Mononuclear cell (primary cell): ENCODE results near the gene EDAR. TPM values are rescaled to one million over a fixed set of nuclear protein-coding genes. Genes with fewer than 3 reads are reported as not detected.

Source experiments
- H3K27me3 ChIP-seq: 2 replicates; pipeline ENCODE4 v1.6.0; 2011; ENCODE audit warnings: low read length, control low read depth; ENCODE audit not compliant: insufficient read depth
- H3K4me1 ChIP-seq: 2 replicates; pipeline ENCODE4 v1.5.1; 2011; ENCODE audit warnings: mild to moderate bottlenecking, low read length, control low read depth; ENCODE audit not compliant: insufficient read depth
- H3K4me3 ChIP-seq: 2 replicates; pipeline ENCODE4 v1.5.1; 2011; ENCODE audit warnings: mild to moderate bottlenecking, low read length, moderate library complexity
- H3K9me3 ChIP-seq: 2 replicates; pipeline ENCODE4 v1.5.1; 2011; ENCODE audit warnings: low read depth, mild to moderate bottlenecking, control low read depth, low read length
- total RNA-seq: library from RNA; depleted of rRNA; stranded (reverse); fragments of >200 nt; gene quantifications from one replicate; pipeline ENCODE4 v1.2.3, GENCODE V29; 2012

The EDAR gene
- total RNA-seq, 1 donor: 2.5 TPM

- H3K4me3 ChIP-seq: no peak overlapping the region
- H3K27me3 ChIP-seq: no peaks in the 10 kb centered on the region
- no peaks in the 10 kb centered on the region for H3K4me1 ChIP-seq
- no peaks in the 10 kb centered on the region for H3K9me3 ChIP-seq
Measured at GRCh38 chr2:108929807-108930425, 59.1 kb downstream of the EDAR start.

GRCh38 chr2:108928660-108929377, 60.2 kb downstream of the EDAR start:
- H3K9me3 ChIP-seq: no peaks in the 10 kb centered on the region

GRCh38 chr2:108927936-108928659, 60.9 kb downstream of the EDAR start:
- H3K4me1 ChIP-seq: no peaks in the 10 kb centered on the region

More at GRCh38 chr2:108928660-108929377, 60.2 kb downstream of the EDAR start:
- no peaks in the 10 kb centered on the region for H3K27me3 ChIP-seq
- no peaks in the 10 kb centered on the region for H3K4me1 ChIP-seq
- H3K4me3 ChIP-seq: no peak overlapping the region

GRCh38 chr2:108927405-108927804, 61.6 kb downstream of the EDAR start:
- Histone ChIP-seq H3K27me3 (no peaks in the 10 kb centered on the region), H3K9me3 (no peaks in the 10 kb centered on the region), H3K4me1 (no peaks in the 10 kb centered on the region)

More at GRCh38 chr2:108927936-108928659, 60.9 kb downstream of the EDAR start:
- Histone ChIP-seq H3K9me3 (no peaks in the 10 kb centered on the region), H3K4me3 (no peak overlapping the region), H3K27me3 (no peaks in the 10 kb centered on the region)

GRCh38 chr2:108926561-108927380, 62.2 kb downstream of the EDAR start:
- Histone ChIP-seq H3K4me1 (no peaks in the 10 kb centered on the region), H3K9me3 (no peaks in the 10 kb centered on the region), H3K4me3 (no peak overlapping the region), H3K27me3 (no peaks in the 10 kb centered on the region)

More at GRCh38 chr2:108927405-108927804, 61.6 kb downstream of the EDAR start:
- no peak overlapping the region for H3K4me3 ChIP-seq

- H3K4me3 ChIP-seq: no peak overlapping the region
- no peaks in the 10 kb centered on the region for H3K9me3 ChIP-seq
- no peaks in the 10 kb centered on the region for H3K4me1 ChIP-seq
- no peaks in the 10 kb centered on the region for H3K27me3 ChIP-seq
Measured at GRCh38 chr2:108925735-108926134, 63.3 kb downstream of the EDAR start.

DNA sequence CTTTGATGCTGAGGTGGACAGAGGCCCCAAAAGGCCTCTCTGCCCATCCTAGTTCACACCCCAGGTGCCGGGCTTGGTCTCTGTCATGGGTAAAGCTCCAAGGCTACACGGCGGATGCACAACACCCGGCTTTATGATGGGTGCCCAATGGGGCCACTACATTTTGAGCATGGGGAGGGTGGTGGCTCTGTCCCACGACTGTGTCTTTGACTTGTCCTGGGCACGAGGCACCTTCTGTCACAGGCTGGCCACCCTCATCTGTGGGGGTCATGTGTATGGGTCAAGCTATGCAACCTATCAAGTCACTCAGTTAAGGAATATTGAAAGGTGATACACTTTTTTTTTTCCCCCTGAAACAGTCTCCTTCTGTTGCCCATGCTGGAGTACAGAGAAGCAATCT, 63.7 kb downstream of the EDAR start:
- H3K4me1 ChIP-seq: no peaks in the 10 kb centered on the region
- no peaks in the 10 kb centered on the region for H3K27me3 ChIP-seq
- H3K4me3 ChIP-seq: no peak overlapping the region
- H3K9me3 ChIP-seq: no peaks in the 10 kb centered on the region

GRCh38 chr2:108924580-108925251, 64.3 kb downstream of the EDAR start:
- H3K4me3 ChIP-seq: no peak overlapping the region
- H3K27me3 ChIP-seq: no peaks in the 10 kb centered on the region
- H3K9me3 ChIP-seq: no peaks in the 10 kb centered on the region
- no peaks in the 10 kb centered on the region for H3K4me1 ChIP-seq

DNA sequence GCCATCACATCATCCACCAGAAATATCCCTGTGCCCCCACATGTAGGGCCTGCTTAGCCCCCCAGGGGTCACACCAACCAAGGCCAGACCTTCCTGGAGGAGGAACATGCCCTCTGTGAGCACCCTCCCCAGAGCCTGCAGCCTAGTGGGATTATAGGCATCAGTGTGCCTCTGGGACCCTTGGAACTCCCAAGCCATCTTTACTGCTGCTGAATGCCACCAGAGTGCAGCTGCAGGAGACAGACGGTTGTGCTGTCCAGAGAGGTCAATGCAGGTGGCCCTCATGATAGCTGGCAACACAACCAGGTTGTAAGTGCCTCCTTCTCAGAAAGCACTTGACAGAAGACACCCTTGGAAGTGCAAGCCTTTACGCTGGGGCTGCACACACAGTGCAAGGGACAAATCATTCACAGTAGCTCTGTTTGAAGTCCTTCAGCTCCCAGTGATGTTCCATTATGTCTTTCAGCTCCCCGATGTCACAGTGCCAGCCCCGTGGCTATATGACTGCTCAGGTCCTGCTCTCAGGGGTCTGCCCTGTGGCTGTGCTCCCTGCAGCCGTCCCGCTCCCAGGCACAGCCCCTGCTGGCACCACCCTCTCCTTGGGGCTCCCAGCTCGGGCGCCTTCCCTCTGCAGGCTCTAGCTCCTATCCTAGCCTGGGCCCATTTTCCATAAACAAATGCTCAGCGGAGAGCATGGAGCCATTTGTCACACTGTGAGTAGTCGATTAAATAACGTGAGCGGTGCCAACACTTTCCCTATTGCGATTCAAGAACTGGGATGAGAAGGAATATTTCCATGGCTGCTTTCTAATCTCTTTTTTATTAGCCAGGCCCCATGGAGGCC, 65.1 kb downstream of the EDAR start:
- Histone ChIP-seq H3K27me3 (no peaks in the 10 kb centered on the region), H3K4me1 (no peaks in the 10 kb centered on the region), H3K9me3 (no peaks in the 10 kb centered on the region), H3K4me3 (no peak overlapping the region)

- Histone ChIP-seq H3K4me1 (no peaks in the 10 kb centered on the region), H3K27me3 (no peaks in the 10 kb centered on the region), H3K4me3 (no peak overlapping the region), H3K9me3 (no peaks in the 10 kb centered on the region)
Measured at GRCh38 chr2:108923019-108923700, 65.9 kb downstream of the EDAR start.

GRCh38 chr2:108922141-108922915, 66.7 kb downstream of the EDAR start:
- H3K27me3 ChIP-seq: no peaks in the 10 kb centered on the region

DNA sequence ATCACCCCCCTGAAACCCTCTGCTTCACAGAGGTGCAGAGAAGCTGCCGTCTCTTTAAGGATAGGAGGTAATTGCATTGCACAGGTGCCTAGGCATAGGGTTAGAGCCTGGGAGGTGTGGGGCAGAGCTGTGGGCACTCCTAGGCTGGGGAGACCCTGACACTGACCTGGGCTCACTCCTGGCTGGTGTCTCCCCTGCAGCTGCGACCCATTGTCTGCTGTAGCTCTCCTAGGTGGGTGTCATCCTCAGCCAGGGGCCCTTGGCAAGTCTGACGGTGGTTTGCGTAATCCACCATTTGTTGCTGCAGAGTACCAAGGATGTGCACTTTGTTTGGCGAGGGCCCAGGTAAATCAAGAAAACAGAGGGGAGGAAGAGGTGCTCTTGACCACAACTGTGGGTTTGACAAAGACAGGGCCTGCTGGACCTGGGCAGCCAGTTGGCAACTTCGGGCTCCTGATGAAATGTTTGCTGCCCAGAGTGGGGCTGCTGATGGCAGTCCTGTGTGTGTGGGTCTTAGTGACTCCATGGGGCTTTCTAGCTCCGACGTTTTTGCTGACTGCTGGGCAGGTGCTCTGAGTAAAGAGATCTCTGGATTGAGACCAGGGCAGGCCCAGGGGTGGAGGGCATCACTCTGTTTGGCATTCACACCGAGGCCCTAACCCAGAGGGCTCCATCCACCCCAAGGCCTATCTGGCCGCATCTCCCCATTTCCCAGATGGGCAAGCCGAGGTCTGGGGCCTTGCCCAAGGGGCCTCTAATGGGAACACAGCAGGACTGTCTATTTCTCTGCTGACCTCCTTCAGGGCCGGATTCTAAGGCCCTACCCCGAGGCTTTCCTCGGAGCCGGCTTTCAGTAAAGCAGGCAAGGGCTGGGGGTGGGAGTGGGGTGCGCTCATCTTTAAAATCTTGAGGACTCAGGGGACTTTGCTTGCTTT, 67.7 kb downstream of the EDAR start:
- no peaks in the 10 kb centered on the region for H3K27me3 ChIP-seq
- no peaks in the 10 kb centered on the region for H3K4me1 ChIP-seq
- H3K4me3 ChIP-seq: no peak overlapping the region
- no peaks in the 10 kb centered on the region for H3K9me3 ChIP-seq

More at GRCh38 chr2:108922141-108922915, 66.7 kb downstream of the EDAR start:
- H3K4me1 ChIP-seq: no peaks in the 10 kb centered on the region
- no peaks in the 10 kb centered on the region for H3K9me3 ChIP-seq
- no peak overlapping the region for H3K4me3 ChIP-seq
